ENCODE measurements around the gene PCSK6. TPM values are rescaled to one million over a fixed set of nuclear protein-coding genes. Genes with fewer than 3 reads are reported as not detected.
A peak's percentile ranks its signal among the peaks of the same experiment; 100 is the strongest.

Gene PCSK6
- total and polyA plus RNA-seq, 2 of the 8 experiments (the other 6 are each of a cell fraction or from before 2014, with no cell fraction given) = 1.9 to 4.0 TPM

- WGBS, 2 experiments (ENCODE audit: extremely low coverage in 1 of 2, insufficient coverage in 1 of 2, insufficient read length in 1 of 2, insufficient replicate concordance in 2 of 2, low coverage in 1 of 2, low lambda C conversion rate in 2 of 2, missing lambda C conversion rate in 1 of 2) = 92% methylated on average over 20 of the region's 26 CpGs; no CpG with 5 or more reads in 1 of the 2 experiments
- H2BK5ac ChIP-seq (ENCODE audit: low read depth, low read length) = no peak overlapping the region
- H3K14ac ChIP-seq (ENCODE audit: insufficient read length) = no peak overlapping the region
- CTCF ChIA-PET (ENCODE audit: partially characterized antibody) = interaction anchor here (0.6 to 1.4 kb wide), 4 partner anchors 9 to 58 kb away, joined by 3 read pairs; no protein-coding TSS in a partner anchor
- H3K27ac ChIP-seq (ENCODE audit: low read depth, low read length) = no peak overlapping the region
- no peak overlapping the region for H4K91ac ChIP-seq (replicated peaks; ENCODE audit: insufficient read length, low read length)
- peaks cover 0 to 15% (median 9%) of the 10 kb centered on the region in 4 experiments; a peak in 6 of 7 replicates for H3K4me1 ChIP-seq (replicated peaks in 1 of 4; ENCODE audit: control insufficient read depth in 3 of 4, insufficient read depth in 4 of 4, low read length in 3 of 4)
- H3K4ac ChIP-seq (replicated peaks; ENCODE audit: insufficient read length, low read depth, low read length) = no peak overlapping the region
- H3K23ac ChIP-seq (ENCODE audit: insufficient read length) = no peak overlapping the region
- no peak overlapping the region for H2BK120ac ChIP-seq (replicated peaks; ENCODE audit: low read depth, low read length)
- H3K23me2 ChIP-seq (ENCODE audit: low read depth, low read length) = no peaks in the 10 kb centered on the region
- POLR2A ChIA-PET (ENCODE audit: partially characterized antibody) = interaction anchor here (1.3 kb wide), 1 partner anchor 21 kb away, joined by 3 read pairs; no protein-coding TSS in a partner anchor
- no peak overlapping the region for H2AK5ac ChIP-seq (ENCODE audit: low read depth, low read length)
- H2BK12ac ChIP-seq (ENCODE audit: low read depth, low read length) = no peak overlapping the region
- no peak overlapping the region for H2BK15ac ChIP-seq (ENCODE audit: low read length)
- no peak for FAIRE-seq
- H3K9me3 ChIP-seq (ENCODE audit: insufficient read depth in 2 of 2, low read depth in 1 of 2, low read length in 1 of 2) = no peaks in the 10 kb centered on the region
- H4K5ac ChIP-seq (ENCODE audit: insufficient read length, low read depth, low read length) = no peak overlapping the region
- H2BK20ac ChIP-seq (ENCODE audit: low read length) = no peak overlapping the region
- no peaks in the 10 kb centered on the region for H4K20me1 ChIP-seq (replicated peaks in 1 of 2; ENCODE audit: control insufficient read depth in 1 of 2, insufficient read depth in 2 of 2, low read length in 2 of 2)
- H3K36me3 ChIP-seq (ENCODE audit: control insufficient read depth in 2 of 4, insufficient read depth in 4 of 4, low read length in 3 of 4) = no peaks in the 10 kb centered on the region
- H2AFZ ChIP-seq (ENCODE audit: low read length) = no peak overlapping the region
- DNase-seq (ENCODE audit: low read depth in 1 of 2, low spot score in 2 of 2) = peak in 1 of 2 experiments; percentile 35
- H3K9ac ChIP-seq (replicated peaks in 1 of 4; ENCODE audit: extremely low read depth in 1 of 4, low read depth in 3 of 4, low read length in 3 of 4) = no peak overlapping the region
- H3K18ac ChIP-seq (ENCODE audit: extremely low read depth, low read length) = no peak overlapping the region
- no peaks in the 10 kb centered on the region for H3K79me1 ChIP-seq (ENCODE audit: low read depth, low read length)
- no peaks in the 10 kb centered on the region; a peak in 3 of 7 replicates for H3K27me3 ChIP-seq (replicated peaks in 1 of 4; ENCODE audit: control insufficient read depth in 3 of 4, extremely low read depth in 1 of 4, insufficient read depth in 3 of 4, low read length in 3 of 4)
- H4K8ac ChIP-seq (ENCODE audit: extremely low read depth, insufficient read depth, low read length) = no peak overlapping the region
- H3K79me2 ChIP-seq (ENCODE audit: control insufficient read depth in 1 of 2, insufficient read depth in 2 of 2, low read length in 2 of 2) = no peaks in the 10 kb centered on the region
- no peak overlapping the region for H3K4me2 ChIP-seq (ENCODE audit: insufficient read depth in 1 of 2, low read depth in 2 of 2, low read length in 2 of 2)
- no peak overlapping the region for H3K4me3 ChIP-seq (ENCODE audit: extremely low read depth in 1 of 4, insufficient read depth in 2 of 4, low read depth in 3 of 4, low read length in 4 of 4)
- H3K56ac ChIP-seq (replicated peaks; ENCODE audit: insufficient read length, low read depth, low read length) = no peak overlapping the region
- TF ChIP-seq SP1 (IDR thresholded peaks at IDR 0.05; ENCODE audit: low read depth, low read length) (no peak), CEBPB (IDR thresholded peaks at IDR 0.05; ENCODE audit: low read depth, low read length) (no peak), JUND (IDR thresholded peaks at IDR 0.05; ENCODE audit: low read length) (no peak), JUN (IDR thresholded peaks at IDR 0.05; ENCODE audit: low read depth, low read length) (no peak), TCF12 (IDR thresholded peaks at IDR 0.05; ENCODE audit: low read depth, low read length) (no peak), ZNF274 (IDR thresholded peaks at IDR 0.05; ENCODE audit: borderline replicate concordance, extremely low read depth, low read length) (no peak), NRF1 (IDR thresholded peaks at IDR 0.05; ENCODE audit: low read depth, low read length) (no peak), SAP30 (IDR thresholded peaks at IDR 0.05; ENCODE audit: insufficient read depth, insufficient replicate concordance, low read length) (no peak), GABPA (IDR thresholded peaks at IDR 0.05; ENCODE audit: borderline replicate concordance, insufficient read depth, low read length) (no peak), SIX5 (IDR thresholded peaks at IDR 0.05; ENCODE audit: low read depth, low read length) (no peak), SIRT6 (IDR thresholded peaks at IDR 0.05; ENCODE audit: low read length) (no peak), FOSL1 (IDR thresholded peaks at IDR 0.05; ENCODE audit: insufficient read depth, low read depth, low read length) (no peak), TEAD4 (IDR thresholded peaks at IDR 0.05; ENCODE audit: low read depth, low read length) (no peak), EP300 (IDR thresholded peaks at IDR 0.05; ENCODE audit: borderline replicate concordance in 1 of 2, low read depth in 2 of 2, low read length in 2 of 2) (no peak)
These were observed 119.0 kb downstream of the PCSK6 start for GRCh38 chr15:101370330-101371024.

Measured in H1 (cell line).